ENCODE data around the gene MYADM. TPM values are rescaled to one million over a fixed set of nuclear protein-coding genes. Genes with fewer than 3 reads are reported as not detected.

MYADM gene
- total and polyA plus RNA-seq, 2 of the 13 experiments (the other 11 are each of a cell fraction or from before 2014, with no cell fraction given), result 19.9 to 38.1 TPM

DNA sequence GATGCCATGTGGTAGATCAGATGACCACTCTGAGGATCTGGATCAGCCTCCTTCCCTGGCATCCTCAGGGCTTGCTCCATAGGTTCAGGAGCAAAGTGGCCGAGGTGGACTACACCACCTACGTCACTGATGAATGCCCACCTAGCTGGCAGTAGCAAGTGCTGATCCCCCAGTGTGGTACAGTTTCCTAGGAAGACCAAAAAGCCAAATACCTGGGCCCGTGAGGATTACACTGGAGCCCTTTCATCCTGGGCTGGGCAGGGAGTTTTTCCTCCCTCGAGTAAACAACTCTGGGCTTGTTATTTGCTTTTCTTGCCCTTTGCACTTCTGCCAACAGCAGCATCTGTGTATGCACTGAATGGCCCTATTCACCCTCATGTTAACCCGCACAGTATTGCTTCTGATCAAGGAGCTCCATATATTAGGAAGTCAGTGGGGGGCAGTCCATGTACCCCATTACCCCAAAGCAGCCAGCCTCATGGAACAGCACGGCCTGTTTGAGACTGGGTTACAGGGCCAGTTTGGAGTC, 3.3 kb upstream of the MYADM start (continued):
- TF ChIP-seq, protein P1, sequence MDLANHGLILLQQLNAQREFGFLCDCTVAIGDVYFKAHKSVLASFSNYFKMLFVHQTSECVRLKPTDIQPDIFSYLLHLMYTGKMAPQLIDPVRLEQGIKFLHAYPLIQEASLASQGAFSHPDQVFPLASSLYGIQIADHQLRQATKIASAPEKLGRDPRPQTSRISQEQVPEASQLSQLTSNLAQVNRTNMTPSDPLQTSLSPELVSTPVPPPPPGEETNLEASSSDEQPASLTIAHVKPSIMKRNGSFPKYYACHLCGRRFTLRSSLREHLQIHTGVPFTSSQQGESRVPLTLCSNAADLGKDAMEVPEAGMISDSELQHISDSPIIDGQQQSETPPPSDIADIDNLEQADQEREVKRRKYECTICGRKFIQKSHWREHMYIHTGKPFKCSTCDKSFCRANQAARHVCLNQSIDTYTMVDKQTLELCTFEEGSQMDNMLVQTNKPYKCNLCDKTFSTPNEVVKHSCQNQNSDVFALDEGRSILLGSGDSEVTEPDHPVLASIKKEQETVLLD (CRISPR knock-in tag; IDR thresholded peaks at IDR 0.05; ENCODE audit: low read depth), result no peak
- TF ChIP-seq, protein P2, sequence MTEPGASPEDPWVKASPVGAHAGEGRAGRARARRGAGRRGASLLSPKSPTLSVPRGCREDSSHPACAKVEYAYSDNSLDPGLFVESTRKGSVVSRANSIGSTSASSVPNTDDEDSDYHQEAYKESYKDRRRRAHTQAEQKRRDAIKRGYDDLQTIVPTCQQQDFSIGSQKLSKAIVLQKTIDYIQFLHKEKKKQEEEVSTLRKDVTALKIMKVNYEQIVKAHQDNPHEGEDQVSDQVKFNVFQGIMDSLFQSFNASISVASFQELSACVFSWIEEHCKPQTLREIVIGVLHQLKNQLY (CRISPR knock-in tag; IDR thresholded peaks at IDR 0.05), result peak; percentile 80
- TF ChIP-seq HIVEP1 (CRISPR knock-in tag; IDR thresholded peaks at IDR 0.05), result peak; percentile 74
- TF ChIP-seq ZNF530 (CRISPR knock-in tag; IDR thresholded peaks at IDR 0.05; ENCODE audit: low read depth), result no peak
- TF ChIP-seq TBX3 (IDR thresholded peaks at IDR 0.05; ENCODE audit: borderline replicate concordance), result peak; percentile 93
- TF ChIP-seq, protein P3, sequence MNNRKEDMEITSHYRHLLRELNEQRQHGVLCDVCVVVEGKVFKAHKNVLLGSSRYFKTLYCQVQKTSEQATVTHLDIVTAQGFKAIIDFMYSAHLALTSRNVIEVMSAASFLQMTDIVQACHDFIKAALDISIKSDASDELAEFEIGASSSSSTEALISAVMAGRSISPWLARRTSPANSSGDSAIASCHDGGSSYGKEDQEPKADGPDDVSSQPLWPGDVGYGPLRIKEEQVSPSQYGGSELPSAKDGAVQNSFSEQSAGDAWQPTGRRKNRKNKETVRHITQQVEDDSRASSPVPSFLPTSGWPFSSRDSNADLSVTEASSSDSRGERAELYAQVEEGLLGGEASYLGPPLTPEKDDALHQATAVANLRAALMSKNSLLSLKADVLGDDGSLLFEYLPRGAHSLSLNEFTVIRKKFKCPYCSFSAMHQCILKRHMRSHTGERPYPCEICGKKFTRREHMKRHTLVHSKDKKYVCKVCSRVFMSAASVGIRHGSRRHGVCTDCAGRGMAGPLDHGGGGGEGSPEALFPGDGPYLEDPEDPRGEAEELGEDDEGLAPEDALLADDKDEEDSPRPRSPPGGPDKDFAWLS (CRISPR knock-in tag; IDR thresholded peaks at IDR 0.05; ENCODE audit: borderline replicate concordance), result peak; percentile 95
- TF ChIP-seq PAF1 (CRISPR knock-in tag; IDR thresholded peaks at IDR 0.05), result no peak
- TF ChIP-seq ZNF460 (CRISPR knock-in tag; IDR thresholded peaks at IDR 0.05; ENCODE audit: borderline replicate concordance), result no peak; the same call in 1 of the 2 replicates
- TF ChIP-seq, protein P4, sequence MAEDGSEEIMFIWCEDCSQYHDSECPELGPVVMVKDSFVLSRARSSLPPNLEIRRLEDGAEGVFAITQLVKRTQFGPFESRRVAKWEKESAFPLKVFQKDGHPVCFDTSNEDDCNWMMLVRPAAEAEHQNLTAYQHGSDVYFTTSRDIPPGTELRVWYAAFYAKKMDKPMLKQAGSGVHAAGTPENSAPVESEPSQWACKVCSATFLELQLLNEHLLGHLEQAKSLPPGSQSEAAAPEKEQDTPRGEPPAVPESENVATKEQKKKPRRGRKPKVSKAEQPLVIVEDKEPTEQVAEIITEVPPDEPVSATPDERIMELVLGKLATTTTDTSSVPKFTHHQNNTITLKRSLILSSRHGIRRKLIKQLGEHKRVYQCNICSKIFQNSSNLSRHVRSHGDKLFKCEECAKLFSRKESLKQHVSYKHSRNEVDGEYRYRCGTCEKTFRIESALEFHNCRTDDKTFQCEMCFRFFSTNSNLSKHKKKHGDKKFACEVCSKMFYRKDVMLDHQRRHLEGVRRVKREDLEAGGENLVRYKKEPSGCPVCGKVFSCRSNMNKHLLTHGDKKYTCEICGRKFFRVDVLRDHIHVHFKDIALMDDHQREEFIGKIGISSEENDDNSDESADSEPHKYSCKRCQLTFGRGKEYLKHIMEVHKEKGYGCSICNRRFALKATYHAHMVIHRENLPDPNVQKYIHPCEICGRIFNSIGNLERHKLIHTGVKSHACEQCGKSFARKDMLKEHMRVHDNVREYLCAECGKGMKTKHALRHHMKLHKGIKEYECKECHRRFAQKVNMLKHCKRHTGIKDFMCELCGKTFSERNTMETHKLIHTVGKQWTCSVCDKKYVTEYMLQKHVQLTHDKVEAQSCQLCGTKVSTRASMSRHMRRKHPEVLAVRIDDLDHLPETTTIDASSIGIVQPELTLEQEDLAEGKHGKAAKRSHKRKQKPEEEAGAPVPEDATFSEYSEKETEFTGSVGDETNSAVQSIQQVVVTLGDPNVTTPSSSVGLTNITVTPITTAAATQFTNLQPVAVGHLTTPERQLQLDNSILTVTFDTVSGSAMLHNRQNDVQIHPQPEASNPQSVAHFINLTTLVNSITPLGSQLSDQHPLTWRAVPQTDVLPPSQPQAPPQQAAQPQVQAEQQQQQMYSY (CRISPR knock-in tag; IDR thresholded peaks at IDR 0.05), result no peak
- TF ChIP-seq POLR2G (IDR thresholded peaks at IDR 0.05; ENCODE audit: low read depth, low read length), result peak; percentile 80
- peak; percentile 78; the same call in 1 of the 2 replicates for TF ChIP-seq SNAPC2 (CRISPR knock-in tag; IDR thresholded peaks at IDR 0.05)
- TF ChIP-seq, protein P5, sequence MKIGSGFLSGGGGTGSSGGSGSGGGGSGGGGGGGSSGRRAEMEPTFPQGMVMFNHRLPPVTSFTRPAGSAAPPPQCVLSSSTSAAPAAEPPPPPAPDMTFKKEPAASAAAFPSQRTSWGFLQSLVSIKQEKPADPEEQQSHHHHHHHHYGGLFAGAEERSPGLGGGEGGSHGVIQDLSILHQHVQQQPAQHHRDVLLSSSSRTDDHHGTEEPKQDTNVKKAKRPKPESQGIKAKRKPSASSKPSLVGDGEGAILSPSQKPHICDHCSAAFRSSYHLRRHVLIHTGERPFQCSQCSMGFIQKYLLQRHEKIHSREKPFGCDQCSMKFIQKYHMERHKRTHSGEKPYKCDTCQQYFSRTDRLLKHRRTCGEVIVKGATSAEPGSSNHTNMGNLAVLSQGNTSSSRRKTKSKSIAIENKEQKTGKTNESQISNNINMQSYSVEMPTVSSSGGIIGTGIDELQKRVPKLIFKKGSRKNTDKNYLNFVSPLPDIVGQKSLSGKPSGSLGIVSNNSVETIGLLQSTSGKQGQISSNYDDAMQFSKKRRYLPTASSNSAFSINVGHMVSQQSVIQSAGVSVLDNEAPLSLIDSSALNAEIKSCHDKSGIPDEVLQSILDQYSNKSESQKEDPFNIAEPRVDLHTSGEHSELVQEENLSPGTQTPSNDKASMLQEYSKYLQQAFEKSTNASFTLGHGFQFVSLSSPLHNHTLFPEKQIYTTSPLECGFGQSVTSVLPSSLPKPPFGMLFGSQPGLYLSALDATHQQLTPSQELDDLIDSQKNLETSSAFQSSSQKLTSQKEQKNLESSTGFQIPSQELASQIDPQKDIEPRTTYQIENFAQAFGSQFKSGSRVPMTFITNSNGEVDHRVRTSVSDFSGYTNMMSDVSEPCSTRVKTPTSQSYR (CRISPR knock-in tag; IDR thresholded peaks at IDR 0.05; ENCODE audit: borderline replicate concordance), result peak; percentile 78; the same call in 1 of the 2 replicates
- TF ChIP-seq, protein P6, sequence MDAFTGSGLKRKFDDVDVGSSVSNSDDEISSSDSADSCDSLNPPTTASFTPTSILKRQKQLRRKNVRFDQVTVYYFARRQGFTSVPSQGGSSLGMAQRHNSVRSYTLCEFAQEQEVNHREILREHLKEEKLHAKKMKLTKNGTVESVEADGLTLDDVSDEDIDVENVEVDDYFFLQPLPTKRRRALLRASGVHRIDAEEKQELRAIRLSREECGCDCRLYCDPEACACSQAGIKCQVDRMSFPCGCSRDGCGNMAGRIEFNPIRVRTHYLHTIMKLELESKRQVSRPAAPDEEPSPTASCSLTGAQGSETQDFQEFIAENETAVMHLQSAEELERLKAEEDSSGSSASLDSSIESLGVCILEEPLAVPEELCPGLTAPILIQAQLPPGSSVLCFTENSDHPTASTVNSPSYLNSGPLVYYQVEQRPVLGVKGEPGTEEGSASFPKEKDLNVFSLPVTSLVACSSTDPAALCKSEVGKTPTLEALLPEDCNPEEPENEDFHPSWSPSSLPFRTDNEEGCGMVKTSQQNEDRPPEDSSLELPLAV (CRISPR knock-in tag; conservative IDR thresholded peaks at IDR 0.05; ENCODE audit: low read depth), result no peak
- TF ChIP-seq CHD4 (IDR thresholded peaks at IDR 0.05; ENCODE audit: borderline replicate concordance, low read length), result 0 out of 2 replicates have a peak, but pooled peaks have one; percentile 48
- no peak for TF ChIP-seq ZNF329 (CRISPR knock-in tag; IDR thresholded peaks at IDR 0.05; ENCODE audit: low read depth)
- peak; percentile 59; the same call in 1 of the 2 replicates for TF ChIP-seq ZNF317 (CRISPR knock-in tag; IDR thresholded peaks at IDR 0.05)
- no peak for TF ChIP-seq SYNCRIP (IDR thresholded peaks at IDR 0.05; ENCODE audit: insufficient read depth, low read depth, low read length)

Data from HepG2 (cell line).